B cell (primary cell): ENCODE measurements around the gene DKK3. TPM values are rescaled to one million over a fixed set of nuclear protein-coding genes. Genes with fewer than 3 reads are reported as not detected.
"Not testable (repeated sequence)": the region's sequence is repeated elsewhere in the genome, so short reads cannot be mapped to it uniquely, and the experiment has no call there.

Source experiments
- ATAC-seq: fragments of 200-7000 bp; cut with Tn5 transposase; one replicate; pipeline ENCODE4 v1.10.0; 2021; ENCODE audit warnings: low read depth, mild to moderate bottlenecking, moderate number of reproducible peaks, moderate library complexity
- CTCF ChIA-PET: fragments of 350-600 bp; sonication (Branson Sonifier 250); formaldehyde crosslinking; loops from one replicate; lab custom pipeline; 2021; ENCODE audit warnings: antibody characterized with exemption, inconsistent platforms; lab: Charles Lee
- POLR2A ChIA-PET: fragments of 350-600 bp; sonication (Branson Sonifier 250); formaldehyde crosslinking; loops from one replicate; lab custom pipeline; 2021; ENCODE audit warnings: antibody characterized with exemption; lab: Charles Lee
- DNase-seq: peaks from one replicate; pipeline ENCODE4 v3.0.0; 2013
- H2AFZ ChIP-seq: 2 replicates; pipeline ENCODE4 v1.6.1; 2012; ENCODE audit warnings: mild to moderate bottlenecking, low read depth, low read length; ENCODE audit not compliant: insufficient read depth, poor library complexity, severe bottlenecking
- H3K27ac ChIP-seq, 2 donors: 1 replicate in 1 of 2; 2 replicates in 1 of 2; pipeline ENCODE4 v1.5.1; 2012 to 2013; ENCODE audit warnings: low read length in 2 of 2, mild to moderate bottlenecking in 2 of 2, moderate library complexity in 1 of 2
- H3K27me3 ChIP-seq, 4 experiments: fragments of 200-600 bp in 1 of 4; sonication (generic) in 1 of 4; replicated peaks in 1 of 4; 1 replicate in 2 of 4; 2 replicates in 2 of 4; pipeline versions ENCODE4 v1.6.1 to v1.7.0; 2013 to 2016; ENCODE audit warnings: low read length in 3 of 4, mild to moderate bottlenecking in 2 of 4, mixed read lengths in 1 of 4, moderate library complexity in 1 of 4; ENCODE audit not compliant: insufficient read depth in 4 of 4, control insufficient read depth in 3 of 4; ENCODE audit errors: control extremely low read depth in 1 of 4
- H3K36me3 ChIP-seq, 2 experiments: replicated peaks in 1 of 2; 1 replicate in 1 of 2; 2 replicates in 1 of 2; pipeline versions ENCODE4 v1.6.1 to v1.7.1; 2013; ENCODE audit warnings: low read length in 1 of 2; ENCODE audit not compliant: insufficient read depth in 2 of 2, control insufficient read depth in 1 of 2; ENCODE audit errors: control extremely low read depth in 1 of 2, extremely low read depth in 1 of 2
- H3K4me1 ChIP-seq, 2 donors: fragments of 200-600 bp in 1 of 2; sonication (generic) in 1 of 2; 1 replicate in 1 of 2; 2 replicates in 1 of 2; pipeline versions ENCODE4 v1.5.1 to v1.6.1; 2013 to 2017; ENCODE audit warnings: low read length in 2 of 2; ENCODE audit not compliant: control insufficient read depth in 2 of 2, insufficient read depth in 2 of 2
- H3K4me2 ChIP-seq: replicated peaks from 2 replicates; pipeline ENCODE3; 2012; ENCODE audit warnings: mild to moderate bottlenecking, low read depth, low read length; ENCODE audit not compliant: poor library complexity, severe bottlenecking
- H3K4me3 ChIP-seq, 5 experiments: fragments of 200-600 bp in 1 of 5; sonication (generic) in 1 of 5; 1 replicate in 3 of 5; 2 replicates in 2 of 5; pipeline versions ENCODE4 v1.5.1 to v1.7.0; 2011 to 2016; ENCODE audit warnings: low read length in 4 of 5, mild to moderate bottlenecking in 4 of 5, low read depth in 2 of 5, control low read depth in 1 of 5, moderate library complexity in 1 of 5; ENCODE audit not compliant: insufficient read depth in 1 of 5; ENCODE audit errors: control extremely low read depth in 1 of 5, extremely low read depth in 1 of 5
- H3K79me2 ChIP-seq: fragments of 200-600 bp; sonication (generic); one replicate; pipeline ENCODE4 v1.6.0; 2016; ENCODE audit warnings: low read length; ENCODE audit not compliant: control insufficient read depth, insufficient read depth
- H3K9ac ChIP-seq: fragments of 200-600 bp; sonication (generic); 2 replicates; pipeline ENCODE4 v1.6.1; 2017; ENCODE audit warnings: mild to moderate bottlenecking, low read length, moderate library complexity
- H3K9me3 ChIP-seq, 3 donors: one replicate each; pipeline versions ENCODE4 v1.6.1 to v1.7.1; 2013; ENCODE audit warnings: low read length in 2 of 3; ENCODE audit not compliant: control insufficient read depth in 2 of 3, insufficient read depth in 1 of 3; ENCODE audit errors: control extremely low read depth in 1 of 3
- H4K20me1 ChIP-seq: 2 replicates; pipeline ENCODE4 v1.6.0; 2012; ENCODE audit warnings: mild to moderate bottlenecking, low read length; ENCODE audit not compliant: insufficient read depth, control insufficient read depth, poor library complexity, severe bottlenecking
- H3K27ac Mint-ChIP-seq: one replicate; pipeline ENCODE4 v1.8.0; 2021; ENCODE audit warnings: mixed read lengths
- H3K27me3 Mint-ChIP-seq: one replicate; pipeline ENCODE4 v1.8.0; 2021; ENCODE audit warnings: mixed read lengths
- H3K4me1 Mint-ChIP-seq: one replicate; pipeline ENCODE4 v1.8.0; 2021; ENCODE audit warnings: mixed read lengths
- H3K4me3 Mint-ChIP-seq: one replicate; pipeline ENCODE4 v1.8.0; 2021; ENCODE audit warnings: mixed read lengths
- H3K9me3 Mint-ChIP-seq: one replicate; pipeline ENCODE4 v1.8.0; 2022; ENCODE audit warnings: mixed read lengths; ENCODE audit not compliant: insufficient read depth
- CTCF ChIP-seq: fragments of 200-600 bp; IDR thresholded peaks from one replicate; pipeline ENCODE4 v1.8.0; 2022; ENCODE audit warnings: antibody characterized with exemption, mild to moderate bottlenecking
- EZH2 ChIP-seq: IDR thresholded peaks from 2 replicates; pipeline ENCODE4 v1.6.1; 2012; ENCODE audit warnings: borderline replicate concordance, low read depth, mild to moderate bottlenecking, moderate library complexity, low read length; ENCODE audit not compliant: insufficient read depth, poor library complexity, severe bottlenecking
- WGBS: methylation state at CpG from one replicate; pipeline ENCODE4 v1.1.5; 2013; ENCODE audit warnings: missing lambda C conversion rate; ENCODE audit not compliant: insufficient coverage; 5-methylcytosine and 5-hydroxymethylcytosine counted together
- intact Hi-C: fragments of 100-400 bp; cut with micrococcal nuclease; formaldehyde crosslinking; loops from one replicate; pipeline ENCODE4 v1.10.0; 2022
- polyA plus RNA-seq: library from polyadenylated mRNA; depleted of rRNA; stranded (reverse); fragments of >200 nt; gene quantifications from 2 replicates; pipeline ENCODE4 v1.2.3, GENCODE V29; 2012
- total RNA-seq, 2 donors: library from RNA; stranded (reverse); fragments of 120-200 nt in 1 of 2; gene quantifications; 1 replicate in 1 of 2; 2 replicates in 1 of 2; pipeline versions ENCODE4 v1.2.3 to v1.2.4, GENCODE V29; 2013 to 2022

Gene DKK3
- total and polyA plus RNA-seq, 2 donors (not counting 1 experiment from before 2014, with no cell fraction given) = 0.33 TPM; not detected in 1

DNA sequence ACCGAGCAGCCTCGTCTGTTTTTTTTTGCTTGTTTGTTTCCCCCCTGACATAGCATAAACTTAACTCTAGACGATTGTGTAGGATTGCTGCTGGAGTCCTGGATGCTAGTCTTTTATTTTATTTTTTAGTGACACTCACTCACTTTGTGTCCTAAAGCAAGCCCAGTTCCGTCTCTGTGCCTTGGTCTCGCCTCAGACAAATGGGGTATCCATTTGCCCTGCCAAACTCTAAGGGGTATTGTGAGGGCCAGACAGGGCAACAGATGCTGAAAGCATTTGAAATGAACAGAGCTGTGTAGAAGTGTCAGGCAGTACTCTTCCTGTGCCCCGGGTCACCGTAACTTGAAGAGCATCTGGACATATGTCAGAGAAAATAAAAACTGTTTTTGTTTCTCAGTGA lies 34.8 kb upstream of the DKK3 start:
- Histone ChIP-seq H3K4me3 (no peak overlapping the region), H3K27ac (no peak overlapping the region), H3K9me3 (no peaks in the 10 kb centered on the region), H2AFZ (no peak overlapping the region), H3K4me1 (no peaks in the 10 kb centered on the region), H3K4me2 (no peak overlapping the region), H3K9ac (no peak overlapping the region), H4K20me1 (no peaks in the 10 kb centered on the region), H3K36me3 (no peaks in the 10 kb centered on the region), H3K27me3 (no peaks in the 10 kb centered on the region), H3K79me2 (no peaks in the 10 kb centered on the region)
- intact Hi-C loops = no loop called here
- no peak for ATAC-seq
- H3K27ac Mint-ChIP-seq = no peak overlapping the region
- 90% methylated on average over 3 of the region's 7 CpGs for WGBS
- DNase-seq = no peak
- ChIA-PET CTCF (interaction anchor here (0.7 to 6.5 kb wide), 7 partner anchors 8 to 1015 kb away, joined by 3 to 84 read pairs (median 9); no protein-coding TSS in a partner anchor), POLR2A (no interaction called here)
- no peaks in the 10 kb centered on the region for H3K4me1 Mint-ChIP-seq
- peaks cover 3% of the 10 kb centered on the region for H3K27me3 Mint-ChIP-seq
- H3K9me3 Mint-ChIP-seq = no peaks in the 10 kb centered on the region
- no peak for TF ChIP-seq CTCF
- TF ChIP-seq EZH2 = no peak
- H3K4me3 Mint-ChIP-seq = no peak overlapping the region

DNA sequence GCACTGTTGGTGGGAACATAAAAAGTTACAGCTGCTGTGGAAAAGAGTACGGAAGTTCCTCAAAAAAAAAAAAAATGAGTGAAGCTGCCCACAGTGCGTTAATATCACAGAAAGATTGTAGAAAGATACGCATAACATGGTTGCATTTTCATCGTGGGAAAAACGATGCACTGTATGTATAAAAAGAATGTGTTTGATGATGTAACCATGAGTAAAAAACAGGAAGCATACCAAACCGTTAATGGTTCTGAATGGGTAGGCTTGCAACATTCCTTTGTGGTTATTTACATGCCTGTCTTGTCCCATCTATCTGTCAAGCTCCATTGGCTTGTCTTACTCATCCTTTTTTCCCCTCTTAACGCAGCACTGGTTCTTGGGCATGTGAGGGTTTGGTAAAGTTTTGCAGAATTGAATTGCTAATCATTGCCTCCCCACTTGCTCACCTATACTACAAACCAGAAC lies 33.8 kb upstream of the DKK3 start:
- no peaks in the 10 kb centered on the region for H3K4me1 Mint-ChIP-seq
- intact Hi-C loops = no loop called here
- WGBS = 46% methylated on average over 5 of the region's 7 CpGs
- Histone ChIP-seq H3K36me3 (no peaks in the 10 kb centered on the region), H2AFZ (no peak overlapping the region), H3K4me3 (no peak overlapping the region), H3K4me1 (no peaks in the 10 kb centered on the region), H4K20me1 (no peaks in the 10 kb centered on the region), H3K9me3 (no peaks in the 10 kb centered on the region), H3K79me2 (no peaks in the 10 kb centered on the region), H3K27me3 (no peaks in the 10 kb centered on the region), H3K9ac (no peak overlapping the region), H3K4me2 (no peak overlapping the region), H3K27ac (no peak overlapping the region)
- no peak overlapping the region for H3K27ac Mint-ChIP-seq
- no peak for TF ChIP-seq EZH2
- no peak for TF ChIP-seq CTCF
- DNase-seq (no peak), ATAC-seq (no peak)
- CTCF ChIA-PET = interaction anchor here (0.6 to 3.7 kb wide), 4 partner anchors 138 to 254 kb away, joined by 3 to 55 read pairs (median 3); no protein-coding TSS in a partner anchor
- no peaks in the 10 kb centered on the region for H3K9me3 Mint-ChIP-seq
- peaks cover 3% of the 10 kb centered on the region for H3K27me3 Mint-ChIP-seq
- POLR2A ChIA-PET = no interaction called here
- H3K4me3 Mint-ChIP-seq = no peak overlapping the region

DNA sequence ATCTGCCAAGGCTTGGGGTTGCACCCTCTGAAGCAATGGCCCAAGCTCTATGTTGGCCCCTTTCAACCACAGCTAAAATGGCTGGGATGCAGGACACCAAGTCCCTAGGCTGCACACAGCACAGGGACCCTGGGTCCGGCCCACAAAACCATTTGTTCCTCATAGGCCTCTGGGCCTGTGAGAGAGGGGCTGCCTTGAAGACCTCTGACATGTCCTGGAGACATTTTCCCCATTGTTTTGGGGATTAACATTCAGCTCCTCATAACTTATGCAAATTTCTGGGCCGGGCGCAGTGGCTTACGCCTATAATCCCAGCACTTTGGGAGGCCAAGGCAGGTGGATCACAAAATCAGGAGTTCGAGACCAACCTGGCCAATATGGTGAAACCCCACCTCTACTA lies 32.3 kb upstream of the DKK3 start:
- H3K4me3 Mint-ChIP-seq, H3K27me3 Mint-ChIP-seq, DNase-seq, H3K4me1 ChIP-seq, H3K36me3 ChIP-seq, H3K79me2 ChIP-seq, H3K4me3 ChIP-seq, H3K27me3 ChIP-seq, ATAC-seq, H4K20me1 ChIP-seq, H2AFZ ChIP-seq, H3K4me1 Mint-ChIP-seq, H3K9me3 ChIP-seq, H3K4me2 ChIP-seq, intact Hi-C loops, H3K27ac ChIP-seq, H3K9ac ChIP-seq, POLR2A ChIA-PET, H3K27ac Mint-ChIP-seq, H3K9me3 Mint-ChIP-seq: not testable (repeated sequence)
- 71% methylated on average over 2 of the region's 5 CpGs for WGBS
- CTCF ChIA-PET = interaction anchor here (1.1 kb wide), 1 partner anchor 241 kb away, joined by 3 read pairs; no protein-coding TSS in a partner anchor
